HG02870 (cell line): ENCODE data around the gene RCOR1.
"Not testable (repeated sequence)": the region's sequence is repeated elsewhere in the genome, so short reads cannot be mapped to it uniquely, and the experiment has no call there.

ENCODE experiments used
- ATAC-seq: cut with Tn5 transposase; IDR thresholded peaks from one replicate; pipeline ENCODE4 v1.9.1; 2021; ENCODE audit warnings: mild to moderate bottlenecking, moderate library complexity; ENCODE audit not compliant: unreplicated experiment

RCOR1 gene

DNA sequence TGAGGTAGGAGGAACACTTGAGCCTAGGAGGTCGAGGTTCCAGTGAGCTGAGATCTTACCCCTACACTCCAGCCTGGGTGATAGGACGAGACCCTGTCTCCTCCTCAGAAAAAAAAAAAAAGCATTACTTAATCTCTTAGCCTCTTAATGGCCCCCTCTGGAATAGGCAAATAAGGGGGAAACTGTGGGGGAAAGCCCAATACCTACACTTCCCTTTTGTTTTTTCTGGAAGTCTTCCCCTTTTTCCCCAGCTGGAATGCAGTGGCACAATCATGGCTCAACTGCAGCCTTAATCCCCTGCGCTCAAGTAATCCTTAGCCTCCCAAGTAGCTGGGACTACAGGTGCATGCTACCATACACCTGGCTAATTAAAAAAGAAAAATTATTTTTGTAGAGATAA is 32.2 kb downstream of the RCOR1 start:
- no peak for ATAC-seq

DNA sequence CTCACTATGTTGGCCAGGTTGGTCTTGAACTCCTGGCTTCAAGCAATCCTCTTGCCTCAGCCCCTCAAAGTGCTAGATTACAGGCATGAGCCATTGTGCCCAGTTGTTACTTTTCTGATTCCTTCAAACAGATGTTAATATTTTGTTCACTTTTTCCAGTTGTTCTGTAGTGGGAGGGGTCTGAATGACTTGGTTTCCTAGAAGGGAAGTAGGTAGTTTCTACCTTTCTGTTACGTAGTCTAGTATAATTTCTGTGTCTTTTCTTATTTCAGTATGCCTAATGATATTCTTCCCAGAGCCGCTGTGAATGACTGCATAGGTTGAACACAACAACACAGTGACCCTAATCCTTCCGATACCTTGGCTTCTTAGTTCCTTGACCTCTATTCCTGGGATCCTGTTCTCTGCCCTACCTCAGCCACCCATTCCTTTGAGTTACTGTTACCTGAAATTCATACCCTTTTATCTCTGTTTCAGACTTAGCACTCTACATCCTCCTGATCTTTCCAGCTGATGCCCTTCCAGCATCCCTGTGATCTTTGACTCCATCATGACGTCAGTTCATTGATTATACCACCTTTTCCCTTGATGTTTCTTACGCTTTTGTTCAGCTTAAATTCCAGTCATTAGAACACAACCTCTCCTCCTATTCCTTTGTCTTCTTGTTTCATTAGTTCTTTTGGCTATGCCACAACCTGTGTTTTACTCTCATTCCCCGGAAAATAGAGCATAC is 33.3 kb downstream of the RCOR1 start:
- no peak for ATAC-seq

GRCh38 chr14:102626530-102626929 is 34.1 kb downstream of the RCOR1 start:
- ATAC-seq = no peak

GRCh38 chr14:102629011-102629444 is 36.6 kb downstream of the RCOR1 start:
- ATAC-seq = no peak

DNA sequence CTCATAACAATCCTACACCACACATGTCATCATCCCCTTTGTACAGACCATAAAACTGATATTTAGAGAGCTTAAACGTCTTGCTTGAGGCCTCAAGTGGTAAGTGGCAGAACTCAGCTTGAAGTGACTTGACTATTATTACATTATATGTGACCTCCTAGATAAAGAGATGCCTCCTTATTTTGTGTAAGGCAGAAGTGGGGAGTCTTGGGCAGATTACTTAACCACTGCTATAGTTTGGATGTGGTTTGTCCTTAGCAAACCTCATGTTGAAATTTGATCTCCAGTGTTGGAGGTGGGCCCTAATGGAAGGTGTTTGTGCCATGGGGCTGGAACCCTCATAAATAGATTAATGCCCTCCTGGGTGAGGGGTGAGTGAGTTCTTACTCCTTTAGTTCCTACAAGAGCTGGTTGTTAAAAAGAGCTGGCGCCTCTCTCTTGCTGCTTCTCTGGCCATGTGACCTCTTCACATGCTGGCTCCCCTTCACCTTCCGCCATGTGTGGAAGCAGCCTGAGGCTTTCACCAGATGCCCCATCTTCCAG is 37.4 kb downstream of the RCOR1 start:
- no peak for ATAC-seq

DNA sequence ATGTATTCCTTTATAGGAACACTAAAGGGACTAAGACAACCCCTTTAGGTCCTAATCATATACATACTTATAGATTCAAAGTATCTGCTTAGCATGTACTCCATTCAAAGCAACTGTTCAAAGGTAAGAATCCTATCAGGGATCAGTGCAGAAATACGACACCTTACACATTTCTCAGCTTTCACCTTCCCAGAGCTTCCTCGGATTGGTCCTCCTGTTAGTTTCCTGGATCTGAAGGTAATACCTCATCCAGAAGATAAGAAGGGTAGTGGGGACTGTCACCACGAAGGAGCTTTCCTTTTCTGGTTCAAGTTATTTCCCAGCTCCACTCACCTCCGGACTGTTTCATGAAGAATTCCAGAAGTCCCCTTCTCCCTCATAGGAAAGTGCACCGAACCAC is 38.0 kb downstream of the RCOR1 start:
- ATAC-seq = no peak

- ATAC-seq = no peak
Observed at GRCh38 chr14:102630881-102631280, 38.4 kb downstream of the RCOR1 start.

GRCh38 chr14:102633906-102634595 is 41.6 kb downstream of the RCOR1 start:
- ATAC-seq = no peak

- not testable (repeated sequence) for ATAC-seq
Observed at GRCh38 chr14:102639611-102640010, 47.2 kb downstream of the RCOR1 start.

DNA sequence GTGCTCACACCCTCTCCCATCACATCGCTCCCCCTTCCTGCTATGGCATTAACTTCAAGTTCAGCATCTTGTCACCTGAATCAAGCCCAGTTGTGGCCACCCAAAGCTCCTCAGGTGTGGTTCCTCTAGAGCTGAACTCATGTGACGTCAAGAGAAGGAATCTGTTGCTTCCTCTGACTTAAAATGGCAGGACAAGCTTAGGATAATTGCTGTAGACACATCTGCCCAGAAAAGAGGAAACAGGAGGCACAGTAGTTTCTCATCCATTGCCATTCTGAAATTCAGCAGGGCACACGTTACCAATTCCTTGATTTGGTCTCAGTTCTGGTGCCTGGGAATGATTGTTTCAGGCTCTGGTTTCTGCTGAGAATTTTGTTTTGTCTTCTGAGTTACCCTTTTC is 52.1 kb downstream of the RCOR1 start:
- no peak for ATAC-seq

DNA sequence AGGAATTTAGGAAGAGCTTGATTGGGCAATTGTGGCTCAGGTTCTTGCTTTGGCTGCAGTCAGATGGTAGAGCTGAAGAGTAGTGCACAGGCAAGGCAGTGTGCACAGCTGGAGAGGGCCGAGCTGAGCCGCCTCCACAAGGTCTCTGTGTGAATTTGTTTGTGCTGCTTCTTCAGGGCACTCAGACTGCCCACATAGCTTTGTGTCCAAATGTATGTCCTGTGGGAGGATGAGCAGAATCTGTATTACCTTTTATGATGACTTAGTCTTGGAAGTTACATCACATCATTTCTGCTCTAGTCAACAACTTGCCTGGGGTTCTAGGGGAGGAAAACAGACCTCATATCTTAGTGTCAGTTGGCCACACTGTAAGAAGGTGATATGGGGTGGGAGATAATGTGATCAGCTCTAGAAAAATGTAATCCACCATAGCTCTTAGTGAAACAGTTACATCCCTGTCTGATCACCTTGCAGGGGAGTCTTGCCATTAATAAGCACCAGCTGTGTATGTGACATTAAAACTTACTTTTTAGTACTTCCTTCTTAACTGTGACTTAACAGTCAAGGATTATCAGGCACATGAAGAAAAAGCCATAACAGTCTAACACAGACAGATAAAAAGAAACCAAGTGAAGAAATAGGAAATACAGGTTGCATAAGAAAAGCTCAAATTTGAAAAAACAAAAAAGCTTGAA is 53.4 kb downstream of the RCOR1 start:
- no peak for ATAC-seq

- ATAC-seq = no peak
Observed at GRCh38 chr14:102646615-102647014, 54.2 kb downstream of the RCOR1 start.

DNA sequence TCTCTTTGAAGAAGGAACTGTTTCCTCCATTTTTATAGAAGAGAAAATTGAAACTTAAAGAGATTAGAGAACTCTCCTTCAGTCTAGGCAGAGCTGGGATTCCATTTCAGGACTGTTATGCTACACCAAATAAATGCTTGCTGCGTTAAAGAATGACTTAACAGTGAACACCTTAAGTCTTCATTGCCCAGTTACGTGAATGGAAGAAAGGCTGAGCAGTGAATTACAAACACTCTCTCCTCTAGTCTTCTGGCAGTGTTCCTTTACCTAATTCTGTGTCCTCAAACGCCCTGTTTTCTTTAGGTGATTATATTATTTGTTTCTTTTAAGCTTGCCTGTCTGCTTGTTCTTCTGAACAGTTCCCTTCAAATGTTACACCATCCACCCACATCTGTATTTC is 59.7 kb downstream of the RCOR1 start:
- ATAC-seq = no peak

DNA sequence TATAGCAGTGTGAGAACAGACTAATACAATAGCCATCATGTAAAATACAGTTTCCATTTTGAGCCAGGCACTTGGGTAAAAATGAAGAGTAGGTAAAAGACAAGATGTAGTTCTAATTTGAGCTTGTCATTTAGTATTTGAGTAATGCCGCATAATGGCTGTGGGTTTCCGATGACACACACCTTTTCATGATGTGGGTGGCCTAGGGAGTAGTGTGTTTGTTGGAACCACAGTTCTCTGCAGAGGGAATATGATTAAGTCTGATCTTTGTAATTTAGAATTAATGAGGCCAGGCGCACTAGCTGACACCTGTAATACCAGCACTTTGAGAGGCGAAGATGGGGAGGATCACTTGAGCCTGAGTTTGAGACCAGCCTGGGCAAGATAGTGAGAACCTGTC is 61.8 kb downstream of the RCOR1 start:
- ATAC-seq = no peak

DNA sequence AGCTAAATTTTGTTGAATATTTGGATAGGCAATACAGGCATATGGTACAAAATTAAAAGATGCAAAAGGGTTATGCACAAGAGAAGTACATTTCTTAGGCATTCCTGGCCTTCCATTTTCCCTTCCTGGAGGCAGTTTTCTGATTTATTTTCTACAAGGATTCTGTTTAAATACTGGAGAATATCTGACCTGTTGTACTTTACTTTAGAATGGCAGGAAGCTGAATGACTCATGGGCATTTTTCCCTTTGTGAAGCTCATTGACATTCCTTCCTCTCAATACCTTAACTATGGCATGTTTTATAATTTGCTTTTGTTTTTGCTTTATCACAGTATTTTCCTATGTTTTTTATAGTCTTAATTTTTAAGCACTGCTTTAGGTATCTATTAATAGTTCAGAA is 62.7 kb downstream of the RCOR1 start:
- ATAC-seq = no peak

- ATAC-seq = no peak
Observed at GRCh38 chr14:102659797-102660196, 67.3 kb downstream of the RCOR1 start.

GRCh38 chr14:102661614-102662013 is 69.2 kb downstream of the RCOR1 start:
- ATAC-seq = no peak

DNA sequence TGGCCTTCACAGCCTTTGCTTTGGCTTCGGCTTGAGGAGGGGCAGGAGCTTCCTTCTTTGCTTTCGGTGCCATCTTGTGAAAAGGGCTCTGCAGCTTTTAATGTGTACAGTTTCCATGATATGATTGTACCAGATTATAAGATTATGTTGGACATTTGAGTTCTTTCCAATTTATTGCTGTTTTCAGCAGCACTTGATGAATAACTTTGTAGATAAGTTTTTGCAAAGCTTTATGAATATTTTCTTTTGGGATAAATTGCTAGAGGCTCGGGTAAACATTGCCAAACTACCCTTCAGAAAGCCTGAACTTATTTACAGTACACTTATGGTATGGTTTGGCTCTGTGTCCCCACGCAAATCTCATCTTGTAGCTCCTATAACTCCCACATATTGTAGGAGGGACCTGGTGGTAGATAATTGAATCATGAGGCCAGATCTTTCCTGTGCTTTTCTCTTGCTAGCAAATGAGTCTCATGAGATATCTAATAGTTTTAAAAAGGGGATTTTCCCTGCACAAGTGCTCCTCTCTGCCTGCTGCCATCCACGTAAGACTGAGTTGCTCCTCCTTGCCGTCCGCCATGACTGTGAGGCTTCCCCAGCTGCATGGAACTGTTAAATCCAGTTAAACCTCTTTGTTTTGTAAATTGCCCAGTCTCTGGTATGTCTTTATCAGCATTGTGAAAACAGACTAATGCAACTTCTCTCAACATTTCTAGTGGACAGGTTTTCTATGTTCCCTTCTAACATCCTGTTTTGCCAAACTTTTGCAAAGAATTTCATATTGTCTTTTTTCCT is 70.4 kb downstream of the RCOR1 start:
- no peak for ATAC-seq

- no peak for ATAC-seq
Observed at GRCh38 chr14:102663440-102663839, 71.0 kb downstream of the RCOR1 start.

DNA sequence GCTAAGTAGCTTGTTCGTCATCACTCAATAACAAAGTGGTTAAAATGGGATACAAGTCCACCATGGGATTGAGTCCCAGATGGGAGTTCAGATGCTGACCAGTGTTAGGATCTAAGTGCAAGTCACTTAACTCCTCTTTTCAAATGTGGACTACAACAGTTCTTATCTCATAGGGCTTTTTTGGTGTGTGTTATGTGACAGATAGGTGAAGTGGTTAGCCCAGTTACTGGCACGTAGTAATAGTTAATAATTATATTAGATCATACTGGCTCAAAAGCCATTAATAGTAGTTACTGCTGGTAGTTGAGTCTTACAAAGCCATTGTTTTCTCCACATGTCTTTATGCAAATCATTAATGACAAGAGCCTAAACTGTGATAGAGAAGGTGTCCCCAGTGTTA is 73.2 kb downstream of the RCOR1 start:
- no peak for ATAC-seq

- ATAC-seq = no peak
Observed at GRCh38 chr14:102666635-102667034, 74.2 kb downstream of the RCOR1 start.
